Mesendoderm (in vitro differentiated cells): ENCODE measurements around the gene FGF3.

Experiments used
- DNase-seq: peaks from one replicate; pipeline ENCODE4 v3.0.0; 2013
- H2AK5ac ChIP-seq: 2 replicates; pipeline ENCODE4 v1.6.1; 2013; ENCODE audit warnings: low read length, inconsistent platforms
- H2BK120ac ChIP-seq: 2 replicates; pipeline ENCODE4 v1.6.1; 2013; ENCODE audit warnings: low read depth, mild to moderate bottlenecking, low read length, moderate library complexity, mixed read lengths
- H2BK15ac ChIP-seq: replicated peaks from 2 replicates; pipeline ENCODE4 v1.6.1; 2013; ENCODE audit warnings: low read depth, mild to moderate bottlenecking, moderate library complexity
- H2BK5ac ChIP-seq: 2 replicates; pipeline ENCODE4 v1.6.1; 2013; ENCODE audit warnings: low read length, inconsistent platforms
- H3K18ac ChIP-seq: 2 replicates; pipeline ENCODE4 v1.6.1; 2013; ENCODE audit warnings: mild to moderate bottlenecking, low read length, mixed read lengths
- H3K23ac ChIP-seq: one replicate; pipeline ENCODE4 v1.6.1; 2013; ENCODE audit warnings: low read length
- H3K27ac ChIP-seq: 2 replicates; pipeline ENCODE4 v1.5.1; 2013; ENCODE audit warnings: low read depth, mild to moderate bottlenecking, inconsistent platforms, low read length, moderate library complexity
- H3K27me3 ChIP-seq: 2 replicates; pipeline ENCODE4 v1.6.1; 2013; ENCODE audit warnings: low read length, control low read depth, mild to moderate bottlenecking, inconsistent platforms; ENCODE audit not compliant: insufficient read depth, poor library complexity
- H3K36me3 ChIP-seq: 2 replicates; pipeline ENCODE4 v1.6.1; 2013; ENCODE audit warnings: low read length, inconsistent platforms; ENCODE audit not compliant: control insufficient read depth, insufficient read depth
- H3K4ac ChIP-seq: one replicate; pipeline ENCODE4 v1.6.1; 2013; ENCODE audit warnings: low read depth, mild to moderate bottlenecking, low read length, moderate library complexity
- H3K4me1 ChIP-seq: 2 replicates; pipeline ENCODE4 v1.6.1; 2013; ENCODE audit warnings: low read depth, low read length, inconsistent platforms; ENCODE audit not compliant: control insufficient read depth
- H3K4me2 ChIP-seq: 2 replicates; pipeline ENCODE4 v1.6.1; 2013; ENCODE audit warnings: low read length
- H3K4me3 ChIP-seq: 2 replicates; pipeline ENCODE4 v1.5.1; 2013; ENCODE audit warnings: mild to moderate bottlenecking, low read length
- H3K56ac ChIP-seq: one replicate; pipeline ENCODE4 v1.6.1; 2013; ENCODE audit warnings: low read length
- H3K79me1 ChIP-seq: 2 replicates; pipeline ENCODE4 v1.6.1; 2013; ENCODE audit warnings: low read length, inconsistent platforms
- H3K79me2 ChIP-seq: 2 replicates; pipeline ENCODE4 v1.6.1; 2013; ENCODE audit warnings: mild to moderate bottlenecking, low read length; ENCODE audit not compliant: control insufficient read depth, insufficient read depth
- H3K9ac ChIP-seq: 2 replicates; pipeline ENCODE4 v1.6.1; 2013; ENCODE audit warnings: low read length, inconsistent platforms
- H4K5ac ChIP-seq: one replicate; pipeline ENCODE4 v1.6.1; 2013; ENCODE audit warnings: low read length
- H4K8ac ChIP-seq: one replicate; pipeline ENCODE4 v1.6.1; 2013; ENCODE audit warnings: low read depth, mild to moderate bottlenecking, control low read depth, low read length, moderate library complexity
- WGBS: extraction: QIAGEN DNeasy Blood & Tissue Kit; methylation state at CpG from one replicate; pipeline ENCODE4 v1.1.7; 2013; ENCODE audit warnings: low lambda C conversion rate, missing lambda C conversion rate; ENCODE audit not compliant: insufficient coverage; ENCODE audit errors: extremely low coverage; 5-methylcytosine and 5-hydroxymethylcytosine counted together

The FGF3 gene

DNA sequence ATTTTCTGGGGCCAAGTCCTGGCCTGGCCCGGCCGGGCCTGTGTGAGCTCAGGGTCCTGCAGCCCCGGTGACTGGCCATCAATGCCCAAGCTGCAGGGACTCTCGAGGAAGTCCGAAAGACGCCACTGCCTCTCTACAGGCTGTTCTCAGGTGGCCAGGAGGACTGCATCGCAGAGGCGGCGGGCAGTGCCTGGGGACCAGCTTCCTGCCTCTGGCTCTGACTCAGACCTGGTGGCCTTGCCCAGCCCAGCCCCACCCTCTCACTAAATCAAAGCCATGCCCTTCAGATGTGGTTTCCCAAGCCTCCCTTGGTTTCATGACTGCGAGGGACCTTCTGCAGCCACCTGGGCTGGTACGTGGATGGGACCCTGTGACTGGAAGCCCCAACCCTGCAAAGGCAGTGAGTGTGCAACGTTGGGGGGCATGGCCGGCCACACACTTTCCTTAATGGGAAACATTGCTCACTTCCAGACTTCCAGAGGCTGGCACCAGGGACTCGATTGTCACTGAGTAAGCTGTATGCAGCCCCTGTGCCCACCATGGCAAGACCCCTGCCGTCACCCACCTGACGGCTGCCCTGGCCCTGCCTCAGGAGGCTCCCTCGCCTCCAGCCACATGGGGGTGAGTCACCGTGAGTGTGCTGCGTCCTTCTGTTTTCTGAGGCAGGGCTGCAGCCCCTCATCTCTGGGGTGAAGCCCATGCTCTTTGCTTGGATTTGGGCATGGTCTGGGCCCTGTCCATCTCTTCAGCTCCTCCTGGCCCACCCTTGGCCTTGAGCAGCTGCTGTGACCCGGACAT lies 6.0 kb upstream of the FGF3 start:
- Histone ChIP-seq H3K4me2 (no peak overlapping the region), H4K8ac (no peak overlapping the region), H3K4me1 (no peaks in the 10 kb centered on the region), H3K79me2 (no peaks in the 10 kb centered on the region), H3K27ac (no peak overlapping the region), H2BK5ac (no peak overlapping the region), H2BK15ac (no peak overlapping the region), H2AK5ac (no peak overlapping the region), H2BK120ac (no peak overlapping the region), H3K56ac (no peak overlapping the region), H3K4me3 (no peak overlapping the region), H3K36me3 (no peaks in the 10 kb centered on the region), H3K79me1 (no peaks in the 10 kb centered on the region), H3K18ac (no peak overlapping the region), H3K4ac (no peak overlapping the region), H3K9ac (no peak overlapping the region), H3K23ac (no peak overlapping the region), H3K27me3 (peaks cover 2% of the 10 kb centered on the region), H4K5ac (no peak overlapping the region)
- DNase-seq: no peak
- no CpG with 5 or more reads among the region's 20 CpGs for WGBS

DNA sequence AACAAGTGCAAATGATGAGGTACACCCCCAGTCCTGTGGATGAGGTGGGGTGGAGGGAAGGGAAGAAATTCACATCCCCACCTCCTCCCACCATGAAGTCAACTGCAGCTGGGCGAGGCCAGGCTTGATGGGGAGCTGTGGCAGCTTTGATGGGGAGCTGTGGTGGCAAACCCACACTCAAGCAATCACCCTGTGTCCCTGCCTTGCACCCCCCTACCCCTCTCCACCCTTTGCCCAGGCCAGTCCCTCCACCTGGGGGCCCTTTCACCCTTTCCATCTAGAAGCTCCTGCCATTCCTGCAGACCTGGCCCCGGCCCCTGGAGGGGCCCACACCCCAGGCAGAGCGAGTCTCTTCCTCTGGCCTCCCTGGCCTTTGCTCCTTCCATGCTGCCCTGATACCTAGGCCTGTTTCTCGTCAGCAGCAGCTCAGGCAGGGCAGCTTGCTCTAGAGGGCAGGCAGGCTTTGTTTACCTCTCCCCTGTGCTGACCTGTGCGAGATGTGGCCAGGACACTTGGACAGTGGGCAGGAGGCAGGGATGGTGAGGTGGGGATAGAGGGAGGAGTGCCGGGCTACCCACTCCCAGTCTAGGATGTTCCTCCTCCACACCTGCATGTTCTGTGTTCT lies 4.5 kb upstream of the FGF3 start:
- no peak overlapping the region for H3K4me2 ChIP-seq
- peaks cover 14% of the 10 kb centered on the region for H3K27me3 ChIP-seq
- H3K79me1 ChIP-seq: no peaks in the 10 kb centered on the region
- H3K18ac ChIP-seq: no peak overlapping the region
- no peak overlapping the region for H2BK120ac ChIP-seq
- no peak overlapping the region for H4K8ac ChIP-seq
- H3K36me3 ChIP-seq: no peaks in the 10 kb centered on the region
- no peak for DNase-seq
- no peak overlapping the region for H3K56ac ChIP-seq
- no peak overlapping the region for H3K27ac ChIP-seq
- H3K23ac ChIP-seq: no peak overlapping the region
- H2AK5ac ChIP-seq: no peak overlapping the region
- no peak overlapping the region for H3K4me3 ChIP-seq
- no peak overlapping the region for H4K5ac ChIP-seq
- H2BK5ac ChIP-seq: no peak overlapping the region
- H3K4ac ChIP-seq: no peak overlapping the region
- no peaks in the 10 kb centered on the region for H3K4me1 ChIP-seq
- no peak overlapping the region for H3K9ac ChIP-seq
- H2BK15ac ChIP-seq: no peak overlapping the region
- no CpG with 5 or more reads among the region's 6 CpGs for WGBS
- H3K79me2 ChIP-seq: no peaks in the 10 kb centered on the region

DNA sequence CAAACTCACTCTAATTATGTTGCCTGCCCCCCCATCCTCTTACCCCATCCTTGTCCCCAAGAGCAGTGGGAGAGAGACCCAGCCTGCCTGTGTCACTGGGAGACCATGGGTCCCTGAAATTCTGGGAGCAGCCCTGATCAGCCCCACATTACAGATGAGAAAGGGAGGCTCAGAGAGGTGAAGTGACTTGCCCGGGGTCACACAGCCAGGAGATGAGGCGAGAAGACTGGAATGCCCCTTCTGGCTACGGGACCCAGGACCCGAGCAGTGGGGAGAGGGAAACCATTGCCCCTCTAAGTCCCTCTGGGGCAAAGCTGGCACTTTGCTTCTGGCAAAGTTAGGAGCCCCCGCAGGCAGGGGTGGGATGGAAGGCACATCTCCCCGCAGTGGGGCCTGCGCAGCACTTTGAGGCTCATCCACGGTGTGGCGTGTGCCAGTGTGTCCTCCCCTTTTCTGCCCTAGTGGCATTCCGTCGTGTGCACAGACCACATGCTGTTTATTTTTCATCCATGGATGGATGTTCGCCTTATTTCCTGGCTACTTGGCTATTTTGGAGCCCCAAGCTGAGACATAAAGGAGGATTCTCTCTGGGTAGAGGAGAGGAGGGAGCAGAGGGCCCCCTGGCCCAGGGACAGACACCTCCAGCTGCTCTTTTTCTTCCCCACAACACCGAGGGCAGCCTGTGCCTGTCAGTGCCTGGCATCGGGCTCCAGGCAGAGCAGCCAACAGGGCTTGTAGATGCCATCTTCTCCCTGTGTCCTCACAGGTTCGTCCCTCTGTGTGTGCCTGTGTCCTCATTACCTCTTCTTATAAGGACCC lies 3.7 kb upstream of the FGF3 start:
- Histone ChIP-seq H3K79me1 (no peaks in the 10 kb centered on the region), H3K79me2 (no peaks in the 10 kb centered on the region), H2AK5ac (no peak overlapping the region), H3K27me3 (peaks cover 22% of the 10 kb centered on the region), H3K4me2 (no peak overlapping the region), H3K4ac (no peak overlapping the region), H3K4me1 (no peaks in the 10 kb centered on the region), H3K4me3 (no peak overlapping the region), H3K36me3 (no peaks in the 10 kb centered on the region), H3K27ac (no peak overlapping the region), H3K23ac (no peak overlapping the region), H2BK120ac (no peak overlapping the region), H3K9ac (no peak overlapping the region), H4K8ac (no peak overlapping the region), H3K18ac (no peak overlapping the region), H2BK5ac (no peak overlapping the region), H4K5ac (no peak overlapping the region), H2BK15ac (no peak overlapping the region), H3K56ac (no peak overlapping the region)
- WGBS: no CpG with 5 or more reads among the region's 15 CpGs
- no peak for DNase-seq

DNA sequence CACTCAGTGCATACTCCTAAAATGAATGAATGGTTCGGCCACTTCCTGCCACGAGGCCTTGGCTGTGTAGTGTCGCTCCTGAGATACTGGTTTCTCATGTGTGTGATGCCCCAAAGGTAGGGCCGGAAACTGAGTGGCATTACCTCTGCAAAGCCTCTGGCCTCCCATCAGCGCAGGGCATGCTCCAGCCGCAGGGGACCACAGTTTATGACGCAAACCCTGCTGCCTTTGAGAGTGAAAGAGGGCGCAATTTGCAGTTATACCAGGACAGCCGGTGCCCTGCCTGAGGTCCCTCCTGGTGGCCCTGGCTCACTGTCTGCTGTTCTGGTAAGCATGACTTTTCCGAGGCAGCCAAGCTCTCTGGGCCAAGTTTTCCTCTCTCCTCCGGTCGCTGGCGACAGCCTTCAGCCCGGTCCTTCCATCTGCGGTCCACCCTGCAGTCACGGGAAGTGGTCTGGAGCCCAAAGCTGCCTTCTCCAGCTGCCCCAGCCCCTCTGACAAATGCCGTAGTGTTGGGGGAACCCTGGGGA lies 2.4 kb upstream of the FGF3 start:
- H2BK5ac ChIP-seq: no peak overlapping the region

DNA sequence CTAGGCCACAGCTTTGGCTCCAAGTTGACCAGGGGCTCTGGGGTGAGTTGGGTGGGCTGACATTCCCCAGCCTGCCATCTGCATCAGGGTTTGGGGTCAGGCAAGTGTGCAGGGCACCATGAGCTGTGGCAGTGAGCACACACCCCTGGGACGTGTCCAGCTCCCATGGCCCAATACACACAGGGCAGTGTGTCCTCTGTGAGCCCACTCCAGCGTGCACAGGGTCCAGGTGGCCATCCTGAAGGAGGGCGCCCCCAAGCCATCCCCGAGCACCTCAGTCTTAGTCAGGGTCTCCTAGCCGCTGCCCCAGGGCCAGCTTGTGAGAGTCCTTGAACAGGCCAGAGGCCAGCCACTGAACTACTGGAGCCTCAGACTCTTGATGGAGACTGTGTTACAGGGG lies 1.2 kb upstream of the FGF3 start:
- H3K27ac ChIP-seq: no peak overlapping the region
- H4K5ac ChIP-seq: no peak overlapping the region
- no CpG with 5 or more reads among the region's 5 CpGs for WGBS
- no peak for DNase-seq
- no peak overlapping the region for H2BK5ac ChIP-seq
- H3K79me1 ChIP-seq: no peaks in the 10 kb centered on the region
- H3K9ac ChIP-seq: no peak overlapping the region
- no peaks in the 10 kb centered on the region for H3K36me3 ChIP-seq
- peaks cover 41% of the 10 kb centered on the region for H3K27me3 ChIP-seq
- no peak overlapping the region for H2BK15ac ChIP-seq
- H3K4me1 ChIP-seq: no peaks in the 10 kb centered on the region
- no peak overlapping the region for H3K23ac ChIP-seq
- no peak overlapping the region for H3K4ac ChIP-seq
- H3K56ac ChIP-seq: no peak overlapping the region
- H3K4me3 ChIP-seq: no peak overlapping the region
- H3K4me2 ChIP-seq: no peak overlapping the region
- H3K79me2 ChIP-seq: no peaks in the 10 kb centered on the region
- H2AK5ac ChIP-seq: no peak overlapping the region
- H4K8ac ChIP-seq: no peak overlapping the region
- H2BK120ac ChIP-seq: no peak overlapping the region
- no peak overlapping the region for H3K18ac ChIP-seq

More for the DNA sequence above, 2.4 kb upstream of the FGF3 start:
- Histone ChIP-seq H3K4me2 (no peak overlapping the region), H4K8ac (no peak overlapping the region), H3K27ac (no peak overlapping the region), H3K23ac (no peak overlapping the region), H3K18ac (no peak overlapping the region), H3K79me2 (no peaks in the 10 kb centered on the region), H3K79me1 (no peaks in the 10 kb centered on the region), H3K36me3 (no peaks in the 10 kb centered on the region), H3K4me3 (no peak overlapping the region), H3K4me1 (no peaks in the 10 kb centered on the region), H3K56ac (no peak overlapping the region), H3K4ac (no peak overlapping the region), H4K5ac (no peak overlapping the region), H3K9ac (no peak overlapping the region), H2AK5ac (no peak overlapping the region), H2BK120ac (no peak overlapping the region), H2BK15ac (no peak overlapping the region), H3K27me3 (peaks cover 35% of the 10 kb centered on the region)
- no peak for DNase-seq
- no CpG with 5 or more reads among the region's 17 CpGs for WGBS
